Stomach (tissue), 9 donors: ENCODE data around the gene PCDHA5. TPM values are rescaled to one million over a fixed set of nuclear protein-coding genes. Genes with fewer than 3 reads are reported as not detected.
"Not testable (repeated sequence)": the region's sequence is repeated elsewhere in the genome, so short reads cannot be mapped to it uniquely, and the experiment has no call there.

Experiments
- DNase-seq, 2 donors: peaks; one replicate each; pipeline versions ENCODE4 v3.0.0 to v3.0.0-alpha.2; 2013 to 2019
- H3K27ac ChIP-seq, 5 donors: fragments of 200-600 bp in 4 of 5; sonication (generic) in 4 of 5; one replicate each; pipeline ENCODE4 v1.5.1; 2013 to 2019; ENCODE audit warnings: mild to moderate bottlenecking in 1 of 5, moderate library complexity in 1 of 5
- H3K27me3 ChIP-seq, 3 donors: fragments of 200-600 bp; sonication (generic); one replicate each; pipeline ENCODE4 v1.5.1; 2017 to 2019; ENCODE audit warnings: mixed run types in 1 of 3
- H3K36me3 ChIP-seq, 4 donors: fragments of 200-600 bp; sonication (generic); 1 replicate in 3 of 4; 2 replicates in 1 of 4; pipeline ENCODE4 v1.5.1; 2016 to 2019
- H3K4me1 ChIP-seq, 4 donors: fragments of 200-600 bp; sonication (generic); one replicate each; pipeline ENCODE4 v1.5.1; 2016 to 2019
- H3K4me3 ChIP-seq, 4 donors: fragments of 200-600 bp; sonication (generic) in 3 of 4; one replicate each; pipeline ENCODE4 v1.5.1; 2016 to 2019; ENCODE audit warnings: mild to moderate bottlenecking in 1 of 4
- H3K9me3 ChIP-seq, 4 donors: fragments of 200-600 bp; sonication (generic); one replicate each; pipeline ENCODE4 v1.5.1; 2016 to 2019
- EP300 ChIP-seq: sonication (generic); formaldehyde crosslinking; IDR thresholded peaks from one replicate; pipeline ENCODE4 v1.6.1; 2017; ENCODE audit warnings: antibody characterized with exemption
- POLR2A ChIP-seq, 4 donors: fragments of 450-650 bp; IDR thresholded peaks; one replicate each; pipeline ENCODE4 v1.6.1; 2016; ENCODE audit warnings: antibody characterized with exemption in 4 of 4, control low read depth in 2 of 4, mild to moderate bottlenecking in 1 of 4, moderate library complexity in 1 of 4
- POLR2AphosphoS5 ChIP-seq, 3 donors: sonication (generic); formaldehyde crosslinking; IDR thresholded peaks; one replicate each; pipeline ENCODE4 v1.6.1; 2016; ENCODE audit warnings: antibody characterized with exemption in 3 of 3
- WGBS, 5 donors: extraction: QIAGEN DNeasy Blood & Tissue Kit in 3 of 5; methylation state at CpG; one replicate each; pipeline versions ENCODE4 v1.1.5 to v1.1.7; 2013 to 2018; 5-methylcytosine and 5-hydroxymethylcytosine counted together
- intact Hi-C: fragments of 100-400 bp; cut with DNase I; formaldehyde crosslinking; loops from one replicate; pipeline ENCODE4 v1.15.1; 2023; ENCODE audit warnings: low total_unique reads
- polyA plus RNA-seq, 3 donors: library from polyadenylated mRNA; stranded (reverse); fragments of 200-250 nt; gene quantifications; one replicate each; pipeline ENCODE4 v1.2.3, GENCODE V29; 2013
- total RNA-seq, 5 donors: library from RNA; depleted of rRNA; stranded (reverse); fragments of >200 nt; gene quantifications; one replicate each; pipeline versions ENCODE4 v1.1.0 to v1.2.3, GENCODE V29; 2014 to 2016
- TF ChIP-seq, protein P1 (sequence below), 7 experiments: fragments of 450-650 bp in 4 of 7; fragments of 200-600 bp in 3 of 7; sonication (generic) in 3 of 7; IDR thresholded peaks; one replicate each; pipeline ENCODE4 v1.5.1; 2016 to 2019; ENCODE audit warnings: antibody characterized with exemption in 7 of 7, control low read depth in 2 of 7, mild to moderate bottlenecking in 1 of 7
- donor health status: healthy with polysubstance abuse.
- donor health status: Bipolar disorder and iron deficiency.
- donor health status: healthy.

PCDHA5 gene
- total and polyA plus RNA-seq, 8 donors, result 0.12 to 21.9 (median 0.13) TPM; not detected in 5

DNA sequence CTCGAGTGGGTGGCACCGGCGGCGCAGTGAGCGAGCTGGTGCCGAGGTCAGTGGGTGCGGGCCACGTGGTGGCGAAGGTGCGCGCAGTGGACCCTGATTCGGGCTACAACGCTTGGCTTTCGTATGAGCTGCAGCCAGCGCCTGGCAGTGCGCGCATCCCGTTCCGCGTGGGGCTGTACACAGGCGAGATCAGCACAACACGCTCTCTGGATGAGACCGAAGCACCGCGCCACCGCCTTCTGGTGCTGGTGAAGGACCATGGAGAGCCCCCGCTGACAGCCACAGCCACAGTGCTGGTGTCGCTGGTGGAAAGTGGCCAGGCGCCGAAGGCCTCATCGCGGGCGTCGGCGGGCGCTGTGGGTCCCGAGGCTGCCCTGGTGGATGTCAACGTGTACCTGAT is 2.1 kb downstream of the PCDHA5 start:
- intact Hi-C loops, result no loop called here
- H3K9me3 ChIP-seq, result peaks cover 6 to 59% (median 53%) of the 10 kb centered on the region in 4 donors
- TF ChIP-seq EP300, result no peak
- TF ChIP-seq POLR2A (IDR thresholded peaks at IDR 0.05), result no peak
- TF ChIP-seq POLR2AphosphoS5 (IDR thresholded peaks at IDR 0.05), result no peak
- TF ChIP-seq, protein P1, sequence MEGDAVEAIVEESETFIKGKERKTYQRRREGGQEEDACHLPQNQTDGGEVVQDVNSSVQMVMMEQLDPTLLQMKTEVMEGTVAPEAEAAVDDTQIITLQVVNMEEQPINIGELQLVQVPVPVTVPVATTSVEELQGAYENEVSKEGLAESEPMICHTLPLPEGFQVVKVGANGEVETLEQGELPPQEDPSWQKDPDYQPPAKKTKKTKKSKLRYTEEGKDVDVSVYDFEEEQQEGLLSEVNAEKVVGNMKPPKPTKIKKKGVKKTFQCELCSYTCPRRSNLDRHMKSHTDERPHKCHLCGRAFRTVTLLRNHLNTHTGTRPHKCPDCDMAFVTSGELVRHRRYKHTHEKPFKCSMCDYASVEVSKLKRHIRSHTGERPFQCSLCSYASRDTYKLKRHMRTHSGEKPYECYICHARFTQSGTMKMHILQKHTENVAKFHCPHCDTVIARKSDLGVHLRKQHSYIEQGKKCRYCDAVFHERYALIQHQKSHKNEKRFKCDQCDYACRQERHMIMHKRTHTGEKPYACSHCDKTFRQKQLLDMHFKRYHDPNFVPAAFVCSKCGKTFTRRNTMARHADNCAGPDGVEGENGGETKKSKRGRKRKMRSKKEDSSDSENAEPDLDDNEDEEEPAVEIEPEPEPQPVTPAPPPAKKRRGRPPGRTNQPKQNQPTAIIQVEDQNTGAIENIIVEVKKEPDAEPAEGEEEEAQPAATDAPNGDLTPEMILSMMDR (IDR thresholded peaks at IDR 0.05), result no peak
- H3K27ac ChIP-seq, result no peak overlapping the region
- no peaks in the 10 kb centered on the region for H3K36me3 ChIP-seq
- no peaks in the 10 kb centered on the region for H3K4me1 ChIP-seq
- WGBS, 5 donors, result 55 to 67% (median 61%) methylated on average over 33 to 38 of the region's 38 CpGs; no CpG with 5 or more reads in 1 of the 5 donors
- no peak overlapping the region for H3K4me3 ChIP-seq
- no peak for DNase-seq
- H3K27me3 ChIP-seq, result peaks cover 0 to 48% (median 6%) of the 10 kb centered on the region in 3 donors

DNA sequence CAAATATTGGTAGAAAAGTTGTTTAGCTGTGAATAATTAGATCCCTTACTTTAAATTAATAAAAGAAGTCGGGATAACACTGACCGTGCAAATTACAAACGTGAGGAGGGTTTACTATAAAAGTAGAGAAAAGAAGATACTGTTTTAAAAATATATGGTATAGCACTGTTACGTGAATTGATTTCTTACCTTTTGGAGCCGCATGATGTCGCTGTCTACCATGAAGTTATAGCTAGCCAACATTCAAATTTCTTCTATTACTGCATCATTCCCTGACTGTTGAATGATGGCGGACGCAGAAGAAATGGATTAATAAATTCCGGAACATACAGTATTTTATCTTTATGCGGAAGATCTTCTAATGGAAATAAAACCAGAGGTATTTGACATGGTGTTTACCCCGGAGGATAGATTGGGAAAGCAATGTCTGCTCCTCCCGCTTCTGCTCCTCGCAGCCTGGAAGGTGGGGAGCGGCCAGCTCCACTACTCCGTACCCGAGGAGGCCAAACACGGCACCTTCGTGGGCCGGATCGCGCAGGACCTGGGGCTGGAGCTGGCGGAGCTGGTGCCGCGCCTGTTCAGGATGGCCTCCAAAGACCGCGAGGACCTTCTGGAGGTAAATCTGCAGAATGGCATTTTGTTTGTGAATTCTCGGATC is 6.4 kb downstream of the PCDHA5 start, which contains the start of gene PCDHA6:
Gene PCDHA6 (plus strand): TSS at position 257 of the 658 bp plus-strand sequence. CDS start 132 bp downstream, at position 389.
- Histone ChIP-seq H3K4me3 (peak within 1 kb of the TSS in 1 of 4 donors; percentile 23), H3K9me3 (peaks cover 14 to 62% (median 57%) of the 10 kb centered on the region in 4 donors), H3K4me1 (no peaks in the 10 kb centered on the region), H3K36me3 (no peaks in the 10 kb centered on the region), H3K27me3 (peaks cover 0 to 70% (median 6%) of the 10 kb centered on the region in 3 donors), H3K27ac (no peak within 1 kb of the TSS)
- intact Hi-C loops, result no loop called here
- WGBS, 5 donors, result 15 to 26% (median 21%) methylated on average over 19 to 27 of the region's 27 CpGs
- peak in 1 of 2 donors; percentile 13 for DNase-seq
- no peak for TF ChIP-seq POLR2A (IDR thresholded peaks at IDR 0.05)
- TF ChIP-seq, protein P1 (IDR thresholded peaks at IDR 0.05), result no peak

DNA sequence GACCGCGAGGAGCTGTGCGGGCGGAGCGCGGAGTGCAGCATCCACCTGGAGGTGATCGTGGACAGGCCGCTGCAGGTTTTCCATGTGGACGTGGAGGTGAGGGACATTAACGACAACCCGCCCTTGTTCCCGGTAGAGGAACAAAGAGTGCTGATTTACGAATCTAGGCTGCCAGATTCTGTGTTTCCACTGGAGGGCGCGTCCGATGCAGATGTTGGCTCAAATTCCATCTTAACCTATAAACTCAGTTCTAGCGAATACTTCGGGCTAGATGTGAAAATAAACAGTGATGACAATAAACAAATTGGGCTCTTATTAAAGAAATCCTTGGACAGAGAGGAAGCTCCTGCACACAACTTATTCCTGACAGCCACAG is 6.9 kb downstream of the PCDHA5 start:
- intact Hi-C loops, result no loop called here
- 17 to 28% (median 20%) methylated on average over 18 of the region's 18 CpGs for WGBS, 5 donors
- Histone ChIP-seq H3K36me3 (no peaks in the 10 kb centered on the region), H3K4me3 (peak overlapping the region in 1 of 4 donors; percentile 23), H3K9me3 (peaks cover 14 to 62% (median 52%) of the 10 kb centered on the region in 4 donors), H3K27me3 (peaks cover 0 to 64% (median 6%) of the 10 kb centered on the region in 3 donors), H3K27ac (no peak overlapping the region), H3K4me1 (no peaks in the 10 kb centered on the region)
- no peak for DNase-seq
- TF ChIP-seq POLR2A (IDR thresholded peaks at IDR 0.05) (no peak), EP300 (no peak), POLR2AphosphoS5 (IDR thresholded peaks at IDR 0.05) (no peak)
- TF ChIP-seq, protein P1 (IDR thresholded peaks at IDR 0.05), result no peak

DNA sequence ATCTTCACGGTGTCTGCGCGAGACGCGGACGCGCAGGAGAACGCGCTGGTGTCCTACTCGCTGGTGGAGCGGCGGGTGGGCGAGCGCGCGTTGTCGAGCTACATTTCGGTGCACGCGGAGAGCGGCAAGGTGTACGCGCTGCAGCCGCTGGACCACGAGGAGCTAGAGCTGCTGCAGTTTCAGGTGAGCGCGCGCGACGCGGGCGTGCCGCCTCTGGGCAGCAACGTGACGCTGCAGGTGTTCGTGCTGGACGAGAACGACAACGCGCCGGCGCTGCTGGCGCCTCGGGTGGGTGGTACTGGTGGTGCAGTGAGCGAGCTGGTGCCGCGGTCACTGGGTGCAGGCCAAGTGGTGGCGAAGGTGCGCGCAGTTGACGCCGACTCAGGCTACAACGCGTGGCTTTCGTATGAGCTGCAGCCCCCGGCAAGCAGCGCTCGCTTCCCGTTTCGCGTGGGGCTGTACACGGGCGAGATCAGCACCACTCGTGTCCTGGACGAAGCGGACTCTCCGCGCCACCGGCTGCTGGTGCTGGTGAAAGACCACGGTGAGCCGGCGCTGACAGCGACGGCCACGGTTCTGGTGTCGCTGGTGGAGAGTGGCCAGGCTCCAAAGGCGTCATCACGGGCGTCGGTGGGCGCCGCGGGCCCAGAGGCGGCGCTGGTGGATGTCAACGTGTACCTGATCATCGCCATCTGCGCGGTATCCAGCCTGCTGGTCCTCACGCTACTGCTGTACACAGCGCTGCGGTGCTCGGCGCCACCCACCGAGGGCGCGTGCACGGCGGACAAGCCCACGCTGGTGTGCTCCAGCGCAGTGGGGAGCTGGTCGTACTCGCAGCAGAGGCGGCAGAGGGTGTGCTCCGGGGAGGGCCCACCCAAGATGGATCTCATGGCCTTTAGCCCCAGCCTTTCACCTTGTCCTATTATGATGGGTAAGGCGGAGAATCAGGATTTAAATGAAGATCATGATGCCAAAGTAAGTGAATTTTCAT is 8.4 kb downstream of the PCDHA5 start:
- H3K4me1 ChIP-seq, H3K4me3 ChIP-seq, H3K27ac ChIP-seq, intact Hi-C loops, DNase-seq, H3K36me3 ChIP-seq: not testable (repeated sequence)
- H3K27me3 ChIP-seq, result peaks cover 0 to 70% (median 10%) of the 10 kb centered on the region in 3 donors
- peaks cover 20 to 65% (median 54%) of the 10 kb centered on the region in 4 donors for H3K9me3 ChIP-seq
- 42 to 51% (median 49%) methylated on average over 31 to 106 of the region's 106 CpGs for WGBS, 5 donors
